ENCODE results near the gene TSPAN33.
"Not testable (repeated sequence)": the region's sequence is repeated elsewhere in the genome, so short reads cannot be mapped to it uniquely, and the experiment has no call there.

TSPAN33 gene

DNA sequence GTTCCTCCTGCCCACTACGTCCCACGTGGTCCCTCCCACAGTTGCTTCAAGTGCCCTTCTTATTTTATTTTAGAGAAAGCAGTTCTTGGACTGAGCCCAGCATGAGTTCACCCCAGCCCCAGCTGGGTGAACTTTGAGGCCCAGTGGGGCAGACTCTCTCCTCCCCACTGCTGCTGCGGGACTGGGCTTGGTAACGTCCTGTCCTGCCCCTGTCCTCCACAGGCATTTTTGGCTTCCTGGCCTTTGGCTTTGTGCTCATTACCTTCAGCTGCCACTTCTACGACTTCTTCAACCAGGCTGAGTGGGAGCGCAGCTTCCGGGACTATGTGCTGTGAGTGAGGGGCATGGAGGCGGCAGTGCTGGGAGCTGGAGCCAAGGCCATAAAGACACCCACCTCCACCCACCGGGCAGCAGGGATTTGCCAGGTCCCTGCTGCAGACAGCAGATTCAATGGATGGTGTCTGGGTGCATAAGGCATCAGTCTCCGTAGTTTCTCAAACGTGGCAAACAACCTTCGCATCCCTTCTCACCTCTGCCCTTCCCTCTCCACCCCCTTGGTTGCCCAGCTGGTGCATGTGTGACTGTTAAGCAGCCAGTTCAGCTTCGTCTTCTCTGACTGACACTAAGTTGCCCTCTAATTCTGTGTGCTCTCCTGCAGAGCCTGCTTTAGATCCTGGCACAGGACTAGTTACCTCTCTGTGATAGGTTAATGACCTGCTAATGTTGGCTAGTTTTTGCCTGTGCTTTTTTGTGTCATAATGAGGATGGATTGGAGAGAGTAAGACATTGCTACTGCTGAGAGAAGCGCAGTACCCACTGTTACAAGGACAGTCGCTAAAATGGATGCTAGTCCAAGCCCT lies 64.8 kb downstream of the TSPAN33 start:
- no peak for DNase-seq (ENCODE audit: low read depth)

DNA sequence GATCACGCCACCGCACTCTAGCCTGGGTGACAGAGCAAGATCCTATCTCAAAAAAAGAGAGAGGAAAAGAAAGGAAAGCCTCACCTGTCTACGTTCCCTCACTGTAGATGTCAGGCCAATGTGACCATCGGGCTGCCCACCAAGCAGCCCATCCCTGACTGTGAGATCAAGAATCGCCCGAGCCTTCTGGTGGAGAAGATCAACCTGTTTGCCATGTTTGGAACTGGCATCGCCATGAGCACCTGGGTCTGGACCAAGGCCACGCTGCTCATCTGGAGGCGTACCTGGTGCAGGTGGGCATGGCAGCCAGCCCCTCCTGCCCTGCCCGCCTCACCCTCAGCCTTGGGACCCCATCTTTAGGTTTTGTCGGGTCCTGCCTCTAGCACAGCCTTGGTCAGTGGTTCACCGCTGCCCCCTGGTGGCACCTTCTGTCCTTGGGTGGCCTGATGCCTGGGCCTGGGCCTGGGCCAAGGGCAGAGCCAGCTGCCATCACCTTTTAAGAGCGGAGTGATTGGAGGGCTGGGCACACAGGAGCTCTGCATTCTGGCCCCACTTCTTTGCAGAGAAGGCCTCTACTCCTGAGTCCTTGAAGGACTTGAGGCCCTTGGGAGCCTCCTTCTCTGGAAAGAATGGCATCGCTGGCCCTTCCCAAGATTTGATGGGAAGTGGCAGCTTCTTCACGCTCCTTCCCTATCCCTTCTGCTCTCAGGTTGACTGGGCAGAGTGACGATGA lies 65.9 kb downstream of the TSPAN33 start:
- no peak for DNase-seq (ENCODE audit: low read depth)

DNA sequence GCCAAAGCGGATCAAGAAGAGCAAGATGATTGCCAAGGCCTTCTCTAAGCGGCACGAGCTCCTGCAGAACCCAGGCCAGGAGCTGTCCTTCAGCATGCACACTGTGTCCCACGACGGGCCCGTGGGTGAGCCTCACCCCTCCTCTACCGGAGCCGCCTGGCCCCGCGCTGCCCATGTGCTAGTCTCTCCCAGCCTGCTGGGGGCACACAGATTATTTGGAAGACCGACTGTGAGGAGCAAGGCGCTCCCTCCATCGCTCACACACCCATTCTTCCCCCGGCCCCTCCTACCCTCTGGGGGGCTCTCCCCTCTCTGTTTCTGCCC lies 66.4 kb downstream of the TSPAN33 start:
- no peak for DNase-seq (ENCODE audit: low read depth)

DNA sequence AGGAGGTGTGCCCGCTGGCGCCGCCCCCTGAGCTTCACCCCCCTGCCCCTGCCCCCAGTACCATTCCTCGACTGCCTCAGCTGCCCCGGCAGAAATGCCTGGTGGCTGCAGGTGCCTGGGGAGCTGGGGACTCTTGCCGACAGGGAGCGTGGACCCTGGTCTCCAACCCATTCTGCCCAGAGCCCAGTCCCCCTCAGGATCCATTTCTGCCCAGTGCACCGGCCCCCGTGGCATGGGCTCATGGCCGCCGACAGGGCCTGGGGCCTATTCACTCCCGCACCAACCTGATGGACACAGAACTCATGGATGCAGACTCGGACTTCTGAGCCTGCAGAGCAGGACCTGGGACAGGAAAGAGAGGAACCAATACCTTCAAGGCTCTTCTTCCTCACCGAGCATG lies 67.6 kb downstream of the TSPAN33 start:
- DNase-seq (ENCODE audit: low read depth): no peak

DNA sequence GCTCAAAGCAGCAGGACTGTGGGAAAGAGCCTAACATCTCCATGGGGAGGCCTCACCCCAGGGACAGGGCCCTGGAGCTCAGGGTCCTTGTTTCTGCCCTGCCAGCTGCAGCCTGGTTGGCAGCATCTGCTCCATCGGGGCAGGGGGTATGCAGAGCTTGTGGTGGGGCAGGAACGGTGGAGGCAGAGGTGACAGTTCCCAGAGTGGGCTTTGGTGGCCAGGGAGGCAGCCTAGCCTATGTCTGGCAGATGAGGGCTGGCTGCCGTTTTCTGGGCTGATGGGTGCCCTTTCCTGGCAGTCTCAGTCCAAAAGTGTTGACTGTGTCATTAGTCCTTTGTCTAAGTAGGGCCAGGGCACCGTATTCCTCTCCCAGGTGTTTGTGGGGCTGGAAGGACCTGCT lies 68.1 kb downstream of the TSPAN33 start:
- DNase-seq (ENCODE audit: low read depth): no peak

DNA sequence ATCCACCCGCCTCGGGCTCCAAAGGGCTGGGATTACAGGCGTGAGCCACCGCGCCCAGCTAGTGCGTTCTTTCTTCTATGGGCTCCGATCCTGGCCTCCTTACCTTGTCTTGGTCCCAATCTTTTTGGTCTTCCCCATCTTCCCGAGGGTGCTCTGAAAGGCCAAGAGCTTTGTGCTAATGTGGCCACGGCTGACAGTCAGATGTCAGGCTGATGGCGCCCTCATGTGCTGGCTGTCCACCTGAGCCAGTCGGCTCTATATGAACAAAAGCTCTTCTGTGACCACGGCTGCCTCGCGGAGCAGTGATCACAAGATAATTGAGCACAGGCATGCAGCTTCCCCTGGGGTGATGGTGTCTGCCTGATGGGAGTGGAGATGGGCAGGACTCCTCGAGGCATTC lies 69.3 kb downstream of the TSPAN33 start:
- no peak for DNase-seq (ENCODE audit: low read depth)

DNA sequence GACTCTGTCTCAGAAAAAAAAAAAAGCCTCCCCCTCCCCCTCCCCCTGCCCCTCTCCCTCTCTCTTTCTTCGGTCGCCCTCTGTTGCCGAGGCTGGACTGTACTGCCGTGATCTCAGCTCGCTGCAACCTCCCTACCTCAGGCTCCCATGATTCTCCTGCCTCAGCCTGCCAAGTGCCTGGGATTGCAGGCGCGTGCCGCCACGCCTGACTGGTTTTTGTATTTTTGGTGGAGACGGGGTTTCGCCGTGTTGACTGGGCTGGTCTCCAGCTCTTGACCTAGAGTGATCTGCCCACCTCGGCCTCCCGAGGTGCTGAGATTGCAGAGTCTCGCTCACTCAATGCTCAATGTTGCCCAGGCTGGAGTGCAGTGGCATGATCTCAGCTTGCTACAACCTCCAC lies 71.2 kb downstream of the TSPAN33 start:
- not testable (repeated sequence) for DNase-seq (ENCODE audit: low read depth)

DNA sequence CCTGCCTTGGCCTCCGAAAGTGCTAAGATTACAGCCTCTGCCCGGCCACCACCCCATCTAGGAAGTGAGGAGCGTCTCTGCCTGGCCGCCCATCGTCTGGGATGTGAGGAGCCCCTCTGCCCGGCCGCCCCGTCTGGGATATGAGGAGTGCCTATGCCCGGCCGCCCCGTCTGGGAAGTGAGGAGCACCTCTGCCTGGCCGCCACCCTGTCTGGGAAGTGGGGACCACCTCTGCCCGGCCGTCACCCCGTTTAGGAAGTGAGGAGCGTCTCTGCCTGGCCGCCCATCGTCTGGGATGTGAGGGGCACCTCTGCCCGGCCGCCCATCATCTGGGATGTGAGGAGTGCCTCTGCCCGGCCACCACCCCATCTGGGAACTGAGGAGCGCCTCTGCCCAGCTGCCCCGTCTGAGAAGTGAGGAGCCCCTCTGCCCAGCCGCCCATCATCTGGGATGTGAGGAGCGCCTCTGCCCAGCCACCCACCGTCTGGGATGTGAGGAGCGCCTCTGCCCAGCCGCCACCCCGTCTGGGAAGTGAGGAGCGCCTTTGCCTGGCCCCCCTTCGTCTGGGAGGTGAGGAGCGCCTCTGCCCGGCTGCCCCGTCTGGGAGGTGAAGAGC lies 71.7 kb downstream of the TSPAN33 start:
- DNase-seq (ENCODE audit: low read depth): not testable (repeated sequence)

DNA sequence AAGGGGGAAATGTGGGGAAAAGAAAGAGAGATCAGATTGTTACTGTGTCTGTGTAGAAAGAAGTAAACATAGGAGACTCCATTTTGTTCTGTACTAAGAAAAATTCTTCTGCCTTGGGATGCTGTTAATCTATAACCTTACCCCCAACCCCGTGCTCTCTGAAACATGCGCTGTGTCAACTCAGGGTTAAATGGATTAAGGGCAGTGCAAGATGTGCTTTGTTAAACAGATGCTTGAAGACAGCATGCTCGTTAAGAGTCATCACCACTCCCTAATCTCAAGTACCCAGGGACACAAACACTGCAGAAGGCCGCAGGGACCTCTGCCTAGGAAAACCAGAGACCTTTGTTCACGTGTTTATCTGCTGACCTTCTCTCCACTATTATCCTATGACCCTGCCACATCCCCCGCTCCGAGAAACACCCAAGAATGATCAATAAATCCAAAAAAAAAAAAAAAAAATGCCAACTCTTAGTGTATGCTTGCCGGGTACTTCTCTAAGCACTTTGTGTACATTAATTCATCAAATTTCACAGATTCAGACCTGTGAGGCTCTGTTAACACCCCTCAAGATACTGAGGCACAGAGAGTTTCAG lies 72.4 kb downstream of the TSPAN33 start:
- not testable (repeated sequence) for DNase-seq (ENCODE audit: low read depth)

DNA sequence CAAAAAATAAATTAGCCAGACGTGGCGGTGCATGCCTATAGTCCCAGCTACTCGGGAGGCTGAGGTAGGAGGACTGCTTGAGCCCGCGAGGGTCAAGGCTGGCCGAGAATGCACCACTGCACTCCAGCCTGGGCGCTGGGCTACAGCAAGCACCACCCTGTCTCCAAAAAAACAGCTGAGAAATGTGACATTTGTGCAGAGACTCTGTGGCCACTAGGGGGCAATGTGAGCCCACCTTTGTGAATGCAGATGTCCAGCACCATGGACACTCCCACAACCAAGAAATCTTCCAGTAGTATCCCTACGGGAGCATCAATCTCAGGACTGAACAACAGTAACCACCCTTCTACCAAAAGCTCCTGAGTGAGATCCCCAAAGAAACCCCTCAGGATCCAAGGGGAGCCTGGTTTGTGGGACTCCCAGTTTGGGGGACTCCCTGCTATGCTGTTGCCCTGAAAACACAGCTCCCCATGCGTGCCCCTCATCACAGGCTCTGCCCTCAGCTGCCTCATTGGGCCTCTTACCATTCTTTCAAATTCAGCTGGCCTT lies 74.1 kb downstream of the TSPAN33 start:
- peak; percentile 45 for DNase-seq (ENCODE audit: low read depth)

DNA sequence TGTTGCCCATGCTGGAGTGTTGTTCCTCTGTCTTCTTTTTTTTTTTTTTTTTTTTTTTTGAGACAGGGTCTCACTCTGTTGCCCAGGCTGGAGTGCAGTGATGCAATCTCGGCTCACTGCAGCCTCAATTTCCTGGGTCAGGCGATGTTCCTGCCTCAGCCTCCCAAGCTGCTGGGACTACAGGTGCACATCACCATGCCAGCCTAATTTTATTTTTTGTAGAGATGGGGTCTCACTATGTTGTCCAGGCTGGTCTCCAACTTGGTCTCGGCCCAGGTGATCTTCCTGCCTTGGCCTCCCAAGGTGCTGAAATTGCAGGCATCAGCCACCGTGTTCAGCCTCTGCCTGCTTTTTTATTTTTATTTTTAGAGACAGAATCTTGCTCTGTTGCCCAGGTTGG lies 74.7 kb downstream of the TSPAN33 start:
- DNase-seq (ENCODE audit: low read depth): not testable (repeated sequence)
